ENCODE results near the gene TENM3. TPM values are rescaled to one million over a fixed set of nuclear protein-coding genes. Genes with fewer than 3 reads are reported as not detected.

Gene TENM3
- total RNA-seq, 4 donors from 2014 or later = 0.18 to 9.4 (median 1.5) TPM

GRCh38 chr4:182325397-182325796, 82.2 kb downstream of the TENM3 start:
- H3K9me3 ChIP-seq = no peaks in the 10 kb centered on the region
- no peak overlapping the region for H3K27ac ChIP-seq

DNA sequence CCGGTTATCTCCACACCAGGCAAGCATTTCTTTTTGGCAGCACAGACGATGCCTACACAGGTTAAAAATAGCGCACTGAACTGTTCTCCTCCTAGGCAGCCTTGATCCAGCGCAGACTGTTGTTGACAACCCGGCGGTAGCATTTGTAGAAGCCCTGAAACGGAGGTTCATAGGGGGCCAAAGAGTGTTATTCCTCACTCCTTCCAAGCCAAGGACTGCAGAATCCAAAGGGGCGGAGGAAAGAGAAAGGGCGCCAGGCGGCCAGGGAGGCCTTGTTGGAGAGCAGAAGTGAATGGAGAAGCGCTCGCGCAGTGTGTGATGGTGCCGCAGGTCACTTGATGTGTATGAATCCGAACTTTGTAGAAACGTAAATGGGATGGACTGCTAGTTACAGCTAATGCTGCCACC, 82.7 kb downstream of the TENM3 start:
- no peaks in the 10 kb centered on the region for H3K4me1 ChIP-seq
- H3K36me3 ChIP-seq = no peaks in the 10 kb centered on the region
- H3K4me3 ChIP-seq = no peak overlapping the region
- DNase-seq = no peak
- TF ChIP-seq, protein P1, sequence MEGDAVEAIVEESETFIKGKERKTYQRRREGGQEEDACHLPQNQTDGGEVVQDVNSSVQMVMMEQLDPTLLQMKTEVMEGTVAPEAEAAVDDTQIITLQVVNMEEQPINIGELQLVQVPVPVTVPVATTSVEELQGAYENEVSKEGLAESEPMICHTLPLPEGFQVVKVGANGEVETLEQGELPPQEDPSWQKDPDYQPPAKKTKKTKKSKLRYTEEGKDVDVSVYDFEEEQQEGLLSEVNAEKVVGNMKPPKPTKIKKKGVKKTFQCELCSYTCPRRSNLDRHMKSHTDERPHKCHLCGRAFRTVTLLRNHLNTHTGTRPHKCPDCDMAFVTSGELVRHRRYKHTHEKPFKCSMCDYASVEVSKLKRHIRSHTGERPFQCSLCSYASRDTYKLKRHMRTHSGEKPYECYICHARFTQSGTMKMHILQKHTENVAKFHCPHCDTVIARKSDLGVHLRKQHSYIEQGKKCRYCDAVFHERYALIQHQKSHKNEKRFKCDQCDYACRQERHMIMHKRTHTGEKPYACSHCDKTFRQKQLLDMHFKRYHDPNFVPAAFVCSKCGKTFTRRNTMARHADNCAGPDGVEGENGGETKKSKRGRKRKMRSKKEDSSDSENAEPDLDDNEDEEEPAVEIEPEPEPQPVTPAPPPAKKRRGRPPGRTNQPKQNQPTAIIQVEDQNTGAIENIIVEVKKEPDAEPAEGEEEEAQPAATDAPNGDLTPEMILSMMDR (IDR thresholded peaks at IDR 0.05) = no peak
- TF ChIP-seq POLR2A (IDR thresholded peaks at IDR 0.05) = no peak
- no peak overlapping the region for H3K27ac ChIP-seq
- H3K9me3 ChIP-seq = no peaks in the 10 kb centered on the region
- H3K27me3 ChIP-seq = no peaks in the 10 kb centered on the region

More at GRCh38 chr4:182325397-182325796, 82.2 kb downstream of the TENM3 start:
- no peak for DNase-seq
- no peak overlapping the region for H3K4me3 ChIP-seq
- no peaks in the 10 kb centered on the region for H3K36me3 ChIP-seq
- no peak for TF ChIP-seq POLR2A (IDR thresholded peaks at IDR 0.05)
- TF ChIP-seq, protein P1 (IDR thresholded peaks at IDR 0.05) = no peak
- H3K4me1 ChIP-seq = no peaks in the 10 kb centered on the region
- H3K27me3 ChIP-seq = no peaks in the 10 kb centered on the region

GRCh38 chr4:182328505-182328904, 85.3 kb downstream of the TENM3 start:
- no peak for DNase-seq
- Histone ChIP-seq H3K27ac (no peak overlapping the region), H3K27me3 (no peaks in the 10 kb centered on the region), H3K36me3 (no peaks in the 10 kb centered on the region), H3K9me3 (no peaks in the 10 kb centered on the region), H3K4me3 (no peak overlapping the region), H3K4me1 (no peaks in the 10 kb centered on the region)
- no peak for TF ChIP-seq POLR2A (IDR thresholded peaks at IDR 0.05)
- TF ChIP-seq, protein P1 (IDR thresholded peaks at IDR 0.05) = no peak

GRCh38 chr4:182337366-182337765, 94.2 kb downstream of the TENM3 start:
- Histone ChIP-seq H3K4me3 (no peak overlapping the region), H3K27ac (no peak overlapping the region), H3K36me3 (no peaks in the 10 kb centered on the region), H3K27me3 (no peaks in the 10 kb centered on the region), H3K9me3 (no peaks in the 10 kb centered on the region), H3K4me1 (no peaks in the 10 kb centered on the region)
- DNase-seq = no peak
- TF ChIP-seq, protein P1 (IDR thresholded peaks at IDR 0.05) = no peak
- TF ChIP-seq POLR2A (IDR thresholded peaks at IDR 0.05) = no peak

DNA sequence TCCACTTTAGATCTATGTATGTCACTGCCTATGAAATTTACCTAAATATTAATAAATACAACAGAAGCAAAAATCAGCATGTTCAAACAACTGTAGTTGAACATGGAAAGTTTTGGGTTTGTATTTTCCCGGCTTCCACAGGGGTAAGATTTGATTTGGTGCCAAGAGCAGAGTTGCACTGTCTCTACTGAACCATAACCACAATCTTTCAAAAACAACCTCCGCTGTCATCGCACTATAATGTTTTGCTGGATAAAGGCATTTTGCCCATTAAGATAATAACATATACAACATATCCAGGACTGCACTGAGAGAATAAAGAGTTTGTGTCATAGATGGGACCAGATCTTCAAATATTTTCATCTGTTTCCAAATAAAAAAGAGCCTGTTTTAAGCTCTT, 94.9 kb downstream of the TENM3 start:
- no peak for TF ChIP-seq POLR2A (IDR thresholded peaks at IDR 0.05)
- TF ChIP-seq, protein P1 (IDR thresholded peaks at IDR 0.05) = no peak
- DNase-seq = no peak
- H3K9me3 ChIP-seq = no peaks in the 10 kb centered on the region
- no peak overlapping the region for H3K4me3 ChIP-seq
- no peaks in the 10 kb centered on the region for H3K27me3 ChIP-seq
- H3K36me3 ChIP-seq = no peaks in the 10 kb centered on the region
- no peak overlapping the region for H3K27ac ChIP-seq
- H3K4me1 ChIP-seq = no peaks in the 10 kb centered on the region

- no peak for TF ChIP-seq POLR2A (IDR thresholded peaks at IDR 0.05)
- TF ChIP-seq, protein P1 (IDR thresholded peaks at IDR 0.05) = no peak
- H3K36me3 ChIP-seq = no peaks in the 10 kb centered on the region
- DNase-seq = no peak
- no peak overlapping the region for H3K27ac ChIP-seq
- H3K4me3 ChIP-seq = no peak overlapping the region
- H3K9me3 ChIP-seq = no peaks in the 10 kb centered on the region
- H3K4me1 ChIP-seq = no peaks in the 10 kb centered on the region
- no peaks in the 10 kb centered on the region for H3K27me3 ChIP-seq
These were observed 95.5 kb downstream of the TENM3 start for GRCh38 chr4:182338746-182339145.

All from Peyer's patch (tissue), 4 donors.